Measurements from ENCODE around the gene POLK.

GRCh38 chr5:75566710-75567309 lies 55.1 kb downstream of the POLK start:
- TF ChIP-seq, protein P1, sequence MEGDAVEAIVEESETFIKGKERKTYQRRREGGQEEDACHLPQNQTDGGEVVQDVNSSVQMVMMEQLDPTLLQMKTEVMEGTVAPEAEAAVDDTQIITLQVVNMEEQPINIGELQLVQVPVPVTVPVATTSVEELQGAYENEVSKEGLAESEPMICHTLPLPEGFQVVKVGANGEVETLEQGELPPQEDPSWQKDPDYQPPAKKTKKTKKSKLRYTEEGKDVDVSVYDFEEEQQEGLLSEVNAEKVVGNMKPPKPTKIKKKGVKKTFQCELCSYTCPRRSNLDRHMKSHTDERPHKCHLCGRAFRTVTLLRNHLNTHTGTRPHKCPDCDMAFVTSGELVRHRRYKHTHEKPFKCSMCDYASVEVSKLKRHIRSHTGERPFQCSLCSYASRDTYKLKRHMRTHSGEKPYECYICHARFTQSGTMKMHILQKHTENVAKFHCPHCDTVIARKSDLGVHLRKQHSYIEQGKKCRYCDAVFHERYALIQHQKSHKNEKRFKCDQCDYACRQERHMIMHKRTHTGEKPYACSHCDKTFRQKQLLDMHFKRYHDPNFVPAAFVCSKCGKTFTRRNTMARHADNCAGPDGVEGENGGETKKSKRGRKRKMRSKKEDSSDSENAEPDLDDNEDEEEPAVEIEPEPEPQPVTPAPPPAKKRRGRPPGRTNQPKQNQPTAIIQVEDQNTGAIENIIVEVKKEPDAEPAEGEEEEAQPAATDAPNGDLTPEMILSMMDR (IDR thresholded peaks at IDR 0.05) = no peak
- TF ChIP-seq RAD21 (IDR thresholded peaks at IDR 0.05; ENCODE audit: low read length) (no peak), NFIC (IDR thresholded peaks at IDR 0.05; ENCODE audit: borderline replicate concordance) (peak; percentile 90), FOXM1 (IDR thresholded peaks at IDR 0.05; ENCODE audit: low read depth) (0 out of 2 replicates have a peak, but pooled peaks have one; percentile 29), GABPA (IDR thresholded peaks at IDR 0.05; ENCODE audit: low read depth) (no peak), USF2 (IDR thresholded peaks at IDR 0.05; ENCODE audit: borderline replicate concordance, low read depth, low read length) (no peak), ELF1 (IDR thresholded peaks at IDR 0.05) (no peak), GATA2 (CRISPR knock-in tag; IDR thresholded peaks at IDR 0.05) (no peak)
